Inflammatory macrophage treated with lipopolysaccharide for 1 hour (primary cell): ENCODE results near the gene MYLK3.
"Not testable (repeated sequence)": the region's sequence is repeated elsewhere in the genome, so short reads cannot be mapped to it uniquely, and the experiment has no call there.

Source experiments
- DNase-seq, 2 donors: peaks; one replicate each; pipeline ENCODE4 v3.0.0-alpha.2; 2020 to 2022

MYLK3 gene

DNA sequence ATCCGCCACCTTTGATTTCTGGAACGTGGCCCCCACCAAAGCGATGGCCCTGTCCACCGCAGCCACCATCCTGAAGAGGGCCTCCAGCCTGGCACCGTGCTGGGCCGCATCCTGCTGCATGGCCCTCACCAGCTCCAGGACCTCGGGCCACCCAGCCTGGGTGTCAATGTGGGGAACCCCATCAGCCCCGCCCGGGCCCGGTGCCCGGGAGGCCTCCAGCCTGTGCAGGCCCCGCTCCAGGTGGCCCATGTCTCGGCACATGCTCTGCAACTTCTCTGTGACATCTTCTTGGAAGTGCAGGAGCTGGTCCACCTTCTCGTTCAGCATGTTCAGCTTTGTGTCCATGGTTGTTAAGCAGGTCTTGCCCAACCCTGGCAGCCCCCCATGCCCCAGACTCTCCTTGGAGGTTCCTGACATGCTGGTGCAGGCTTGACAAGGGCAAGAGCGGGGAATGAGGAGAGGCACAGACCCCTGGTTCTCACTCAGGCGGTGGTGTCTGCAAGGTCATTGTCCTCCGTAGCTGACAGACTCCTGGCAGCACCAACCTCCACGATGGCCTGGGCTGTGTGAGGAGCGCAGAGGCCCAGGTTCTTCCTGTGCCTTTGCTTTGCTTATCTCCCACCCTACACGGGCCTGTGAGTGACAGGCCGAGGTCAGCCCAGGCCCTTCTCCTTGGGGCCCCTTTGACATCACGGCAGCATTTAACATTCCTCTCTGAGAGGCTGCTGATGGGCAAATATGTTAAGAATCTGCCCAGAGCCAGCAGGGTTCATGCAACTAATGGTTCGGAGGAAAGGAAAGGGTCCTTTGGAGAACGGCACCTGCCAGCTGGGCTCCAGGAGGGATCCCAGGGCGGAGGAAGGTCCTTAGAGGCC, at the start of gene MYLK3:
TSS of gene MYLK3 (minus strand) at position 568 of the 875 bp plus-strand sequence. CDS start at position 417, 151 bp downstream.
- DNase-seq = no peak

DNA sequence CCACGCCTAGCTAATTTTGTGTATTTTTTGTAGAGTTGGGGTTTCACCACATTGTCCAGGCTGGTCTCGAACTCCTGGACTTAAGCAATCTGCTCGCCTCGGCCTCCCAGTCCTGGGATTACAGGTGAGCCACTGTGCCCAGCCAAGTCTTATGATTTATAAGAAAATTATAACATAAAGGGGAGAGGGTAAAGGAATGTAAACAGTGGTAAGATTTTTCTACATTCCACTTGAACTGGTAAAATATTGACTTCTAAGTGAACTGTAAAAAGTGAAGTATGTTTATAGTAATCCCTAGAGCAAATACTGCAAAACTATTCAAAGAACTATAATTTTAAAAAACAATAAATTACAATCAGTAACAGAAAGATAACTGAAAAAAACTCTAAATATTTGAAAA, 49.4 kb upstream of the MYLK3 start:
- DNase-seq = no peak

GRCh38 chr16:46796764-46797269, 48.7 kb upstream of the MYLK3 start:
- no peak for DNase-seq

DNA sequence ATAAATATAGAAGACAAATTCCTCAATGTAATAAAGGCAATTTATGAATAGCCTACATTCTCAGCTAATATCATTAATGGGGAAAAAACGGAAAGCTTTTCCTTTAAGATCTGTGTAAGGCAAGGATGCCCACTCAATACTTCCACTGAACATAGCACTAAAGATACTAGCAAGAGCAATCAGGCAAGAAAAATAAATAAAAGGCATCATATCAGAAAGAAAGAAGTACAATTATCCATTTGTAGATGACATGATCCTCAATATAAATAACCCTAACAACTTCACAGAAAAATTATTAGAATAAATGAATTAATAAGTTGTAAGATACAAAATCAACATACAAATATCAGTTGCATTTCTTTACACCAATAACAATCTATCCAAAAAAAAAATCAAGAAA, 45.7 kb upstream of the MYLK3 start:
- DNase-seq = no peak

DNA sequence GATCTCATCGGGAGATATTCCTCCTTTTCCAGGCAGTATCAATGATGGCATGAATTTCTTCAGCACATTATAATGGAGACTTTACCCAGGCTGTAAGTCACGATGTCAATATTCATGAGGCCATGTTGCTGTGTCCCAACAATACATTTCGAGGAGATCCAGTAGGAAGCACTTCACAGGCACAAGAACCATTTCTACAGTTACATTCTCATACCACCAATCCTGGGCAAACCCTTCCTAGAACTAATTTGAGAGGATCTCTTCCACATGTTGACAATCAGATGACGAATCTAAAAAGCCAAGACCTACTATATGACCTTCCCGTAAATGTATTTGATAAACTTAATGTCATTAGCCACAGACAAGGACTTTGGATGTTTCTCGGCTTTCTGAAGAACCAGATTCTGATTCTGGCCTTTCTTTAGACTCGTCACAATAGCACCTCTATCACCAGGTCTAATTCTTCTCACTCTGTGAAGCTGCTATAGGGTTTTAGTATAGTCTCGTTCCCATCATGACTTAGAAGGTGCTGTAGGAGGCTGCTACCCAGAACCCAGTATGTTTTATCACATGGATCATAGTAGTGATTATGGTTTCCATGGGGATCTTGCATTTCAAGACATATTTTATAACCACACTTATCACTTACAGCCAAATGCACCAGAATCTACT, 42.6 kb upstream of the MYLK3 start:
- no peak for DNase-seq

DNA sequence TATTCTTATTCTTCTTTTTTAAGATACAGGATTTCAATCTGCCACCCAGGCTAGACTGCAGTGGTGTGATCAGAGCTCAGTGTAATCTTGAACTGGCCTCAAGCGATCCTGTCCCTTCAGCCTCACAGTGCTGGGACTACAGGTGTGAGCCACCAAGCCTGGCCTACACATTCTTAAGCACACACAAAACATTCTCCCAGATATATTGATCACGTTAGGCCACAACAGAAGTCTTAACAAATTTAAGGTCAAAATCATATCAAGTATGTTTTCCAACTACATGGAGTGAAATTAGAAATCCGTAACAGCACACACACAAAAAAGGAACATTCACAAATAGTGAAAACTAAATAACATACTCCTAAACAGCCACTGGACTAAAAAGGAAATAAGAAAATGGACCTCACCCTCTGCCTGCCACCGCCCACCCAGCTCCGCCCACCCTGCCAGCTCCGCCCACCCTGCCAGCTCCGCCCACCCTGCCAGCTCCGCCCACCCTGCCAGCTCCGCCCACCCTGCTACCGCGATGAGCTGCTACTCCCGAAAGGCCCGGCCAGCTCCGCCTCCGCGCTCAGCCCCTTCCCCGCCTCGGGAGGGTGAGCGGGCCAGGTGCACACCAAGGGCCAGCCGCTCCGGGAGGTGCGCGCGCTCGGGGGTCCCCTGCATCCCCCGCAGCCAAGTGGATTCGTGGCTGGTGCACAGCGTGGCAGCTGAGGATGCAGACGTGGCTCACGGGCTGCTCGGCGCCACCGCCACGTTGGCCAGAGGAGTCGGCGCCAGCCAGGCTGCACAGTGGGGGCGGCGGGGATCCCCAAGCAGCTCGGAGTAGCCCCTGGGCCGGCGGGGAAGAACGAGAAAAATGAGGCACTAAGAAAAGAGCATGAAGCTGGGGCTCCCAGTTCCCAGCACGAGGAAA, 41.6 kb upstream of the MYLK3 start:
- peak; percentile 43 to 69 for DNase-seq

DNA sequence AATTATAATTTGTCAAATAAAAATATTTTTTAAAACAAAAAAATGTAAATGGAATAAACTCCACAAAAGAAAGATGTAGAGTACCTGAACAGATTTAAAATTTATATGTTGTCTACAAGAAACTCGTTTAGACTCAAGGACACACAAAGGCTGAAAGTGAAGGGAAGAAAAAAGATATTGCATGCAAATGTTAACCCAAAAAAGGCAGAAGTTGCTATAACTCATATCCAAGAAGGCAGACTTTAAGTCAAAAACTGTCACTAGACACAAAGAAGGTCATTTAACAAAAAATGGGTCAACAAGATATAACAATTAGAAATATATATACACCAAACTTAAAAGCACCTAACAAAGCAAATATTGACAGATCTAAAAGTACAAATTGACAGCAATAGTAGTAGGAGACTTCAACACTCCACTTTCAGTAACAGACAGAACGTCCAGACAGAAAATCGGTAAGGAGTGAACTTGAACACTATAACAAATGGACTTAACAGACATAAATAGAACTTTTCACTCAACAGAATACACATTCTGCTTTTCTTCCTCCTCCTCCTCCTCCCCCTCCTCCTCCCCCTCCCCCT, 40.8 kb upstream of the MYLK3 start:
- peak; percentile 25 to 28 for DNase-seq

GRCh38 chr16:46787909-46788308, 39.8 kb upstream of the MYLK3 start:
- DNase-seq = peak; percentile 47 to 75

DNA sequence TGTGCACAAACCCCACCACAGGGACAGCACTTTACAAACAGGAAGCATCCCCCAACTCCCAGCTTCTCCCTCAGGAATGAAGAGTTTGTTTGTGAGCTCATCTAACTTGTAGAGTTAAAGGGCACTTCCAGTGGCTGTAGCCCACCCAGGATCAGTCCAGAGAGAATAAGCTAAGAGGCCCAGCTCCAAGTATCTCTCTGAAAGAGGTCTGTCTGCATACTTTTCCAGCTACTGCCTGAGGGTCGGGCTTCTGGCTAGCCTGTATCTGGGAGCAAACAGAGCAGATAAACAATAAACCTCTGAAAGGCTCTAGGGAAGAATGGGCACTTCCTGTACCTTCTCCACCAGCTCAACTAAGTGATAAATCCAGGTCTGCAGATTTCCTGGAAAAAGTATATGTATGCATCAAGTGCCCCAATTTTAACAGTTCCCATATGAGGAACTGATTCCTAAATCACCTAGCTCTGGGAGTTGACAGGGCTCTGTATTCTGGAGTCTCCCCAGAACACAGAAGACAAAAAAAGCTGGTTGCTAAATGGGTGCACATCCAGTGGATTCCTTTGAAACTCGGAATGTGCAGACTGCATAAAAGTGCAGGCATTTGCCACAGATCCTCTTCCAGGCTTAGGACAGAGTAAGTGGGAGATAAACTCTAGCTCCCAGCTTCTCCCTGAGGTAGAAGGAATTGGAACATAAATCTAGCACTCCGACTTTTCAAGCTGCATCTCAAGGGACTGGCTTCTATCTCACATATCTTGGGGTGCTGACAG, 37.1 kb upstream of the MYLK3 start:
- no peak for DNase-seq

DNA sequence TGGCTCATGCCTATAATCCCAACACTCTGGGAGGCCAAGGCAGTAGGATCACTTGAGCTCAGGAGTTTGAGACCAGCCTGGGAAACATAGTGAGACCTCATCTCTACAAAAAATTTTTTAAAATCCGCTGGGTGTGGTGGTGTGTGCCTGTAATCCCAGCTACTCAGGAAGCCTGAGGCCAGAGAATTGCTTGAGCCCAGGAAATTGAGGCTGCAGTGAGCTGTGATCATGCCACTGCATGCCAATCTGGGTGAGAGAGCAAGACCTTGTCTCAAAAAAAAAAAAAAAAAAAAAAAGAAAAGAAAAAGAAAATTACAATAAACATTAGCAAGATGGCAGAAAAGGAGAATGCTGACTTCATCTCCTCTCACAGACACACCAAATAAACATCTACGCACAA, 36.4 kb upstream of the MYLK3 start:
- not testable (repeated sequence) for DNase-seq

DNA sequence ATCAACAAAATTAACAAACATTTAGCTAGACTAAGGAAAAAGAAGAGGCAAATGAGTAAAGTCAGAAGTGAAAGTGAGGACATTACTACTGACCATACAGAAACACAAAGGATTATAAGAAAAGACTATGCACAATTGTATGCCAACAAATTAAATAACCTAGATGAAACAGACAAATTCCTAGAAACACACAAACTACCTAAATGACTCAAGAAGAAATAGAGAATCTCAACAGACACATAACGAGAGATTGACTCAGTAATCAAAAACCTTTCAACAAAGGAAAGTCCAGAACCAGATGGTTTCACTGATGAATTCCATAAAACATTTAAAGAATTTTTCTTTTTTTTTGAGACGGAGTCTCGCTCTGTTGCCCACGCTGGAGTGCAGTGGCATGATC, 35.7 kb upstream of the MYLK3 start:
- no peak for DNase-seq

DNA sequence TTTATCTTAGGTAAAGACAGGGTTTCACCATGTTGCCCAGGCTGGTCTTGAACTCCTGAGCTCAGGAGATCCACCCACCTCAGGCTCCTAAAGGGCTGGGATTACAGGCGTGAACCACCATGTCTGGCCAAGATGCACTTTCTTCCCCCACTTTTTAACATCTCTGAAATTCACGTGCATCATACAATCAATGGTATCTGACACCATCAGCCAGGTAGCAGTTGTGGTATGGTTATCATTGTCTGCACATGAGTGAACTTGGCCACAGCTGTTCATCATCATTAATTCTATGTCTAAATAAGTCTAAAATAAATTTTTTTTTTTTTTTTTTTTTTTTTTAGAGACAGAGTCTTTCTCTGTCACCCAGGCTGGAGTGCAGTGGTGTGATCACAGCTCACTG, 34.2 kb upstream of the MYLK3 start:
- no peak for DNase-seq

DNA sequence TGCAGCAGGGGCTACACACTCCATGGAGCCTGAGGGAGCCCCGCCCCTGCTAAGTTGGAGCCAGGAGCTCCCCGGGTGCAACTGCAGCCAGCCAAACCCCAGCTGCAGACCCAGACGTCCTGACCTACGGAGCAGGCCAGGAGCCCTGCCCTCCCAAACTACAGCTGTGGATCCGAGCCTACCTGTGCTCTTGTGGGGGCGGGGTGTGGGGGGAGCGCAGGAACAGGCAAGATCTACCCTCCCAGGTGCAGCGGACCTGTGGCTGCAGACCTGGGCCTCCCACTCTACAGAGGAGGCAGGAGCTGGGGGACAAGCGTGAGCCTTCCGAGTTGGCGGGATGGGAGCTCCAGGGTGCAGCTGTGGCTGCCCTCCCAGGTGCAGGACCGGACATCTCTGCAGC, 29.7 kb upstream of the MYLK3 start:
- no peak for DNase-seq

DNA sequence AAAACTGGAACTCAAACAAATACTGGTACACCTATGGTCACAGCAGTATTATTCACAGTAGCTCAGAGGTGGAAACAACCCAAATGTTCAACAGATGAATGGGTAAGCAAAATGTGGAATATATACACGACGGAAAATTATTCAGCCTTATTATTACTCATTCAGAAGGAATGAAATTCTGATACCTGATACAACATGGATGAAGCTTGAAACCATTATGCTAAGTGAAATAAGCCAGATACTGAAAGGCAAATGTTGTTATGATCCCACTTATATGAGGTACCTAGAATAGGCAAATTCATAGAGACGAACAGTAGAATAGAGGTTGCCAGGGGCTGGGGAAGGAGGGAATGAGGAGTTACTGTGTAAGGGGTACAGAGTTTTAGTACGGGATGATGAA, 27.1 kb upstream of the MYLK3 start:
- no peak for DNase-seq

- peak; percentile 22 to 73 for DNase-seq
These were observed 26.6 kb upstream of the MYLK3 start for GRCh38 chr16:46774743-46775177.

GRCh38 chr16:46772463-46772862, 24.3 kb upstream of the MYLK3 start:
- no peak for DNase-seq

DNA sequence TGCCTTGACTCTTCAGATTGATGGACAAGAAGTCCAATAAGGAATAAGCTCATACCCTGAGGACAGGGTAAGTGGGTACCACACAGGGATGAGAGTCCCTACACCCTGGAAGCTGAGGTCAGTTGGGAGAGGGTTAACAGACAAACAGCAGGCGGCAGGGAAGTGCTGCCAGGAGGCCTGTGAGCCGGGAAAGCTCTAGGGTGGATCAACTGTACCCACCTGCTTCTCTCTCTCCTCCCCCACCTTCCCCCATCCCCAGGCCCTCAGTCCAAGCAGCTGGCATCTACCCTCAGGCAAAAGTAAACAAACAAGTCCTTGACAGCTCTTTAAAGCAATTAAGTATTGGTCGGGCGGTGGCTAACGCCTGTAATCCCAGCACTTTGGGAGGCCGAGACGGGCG, 20.7 kb upstream of the MYLK3 start:
- no peak for DNase-seq

DNA sequence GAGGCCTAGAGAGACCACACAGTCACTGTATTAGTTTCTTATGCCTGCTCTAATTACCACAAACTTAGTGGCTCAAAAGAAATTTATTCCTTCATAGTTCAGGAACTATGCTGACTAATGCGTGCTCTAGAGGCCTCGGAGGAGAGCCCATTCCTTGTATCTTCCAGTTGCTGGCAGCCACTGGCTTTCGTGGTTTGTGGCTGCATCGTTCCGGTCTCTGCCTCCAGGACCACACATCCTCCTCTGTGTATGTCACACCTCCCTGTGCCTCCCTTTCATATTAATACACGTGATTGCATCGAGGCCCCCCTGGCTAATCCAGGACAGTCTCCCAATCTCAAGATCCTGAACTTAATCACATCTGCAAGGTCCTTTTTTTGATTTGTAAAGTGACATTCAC, 16.9 kb upstream of the MYLK3 start:
- DNase-seq = no peak

GRCh38 chr16:46763147-46763546, 15.0 kb upstream of the MYLK3 start:
- DNase-seq = no peak

GRCh38 chr16:46762583-46762982, 14.4 kb upstream of the MYLK3 start:
- DNase-seq = no peak

- no peak for DNase-seq
These were observed 11.2 kb upstream of the MYLK3 start for GRCh38 chr16:46759309-46759708.
